Vagina (tissue), 2 donors: ENCODE measurements around the gene CCDC182. TPM values are rescaled to one million over a fixed set of nuclear protein-coding genes. Genes with fewer than 3 reads are reported as not detected.

Experiments used
- DNase-seq, 2 donors: peaks; one replicate each; pipeline ENCODE4 v3.0.0-alpha.2; 2017; ENCODE audit errors: extremely low spot score in 2 of 2
- H3K27ac ChIP-seq: fragments of 200-600 bp; sonication (generic); one replicate; pipeline ENCODE4 v1.5.1; 2019
- H3K27me3 ChIP-seq: fragments of 200-600 bp; sonication (generic); one replicate; pipeline ENCODE4 v1.5.1; 2019
- H3K36me3 ChIP-seq, 2 donors: fragments of 200-600 bp; sonication (generic); one replicate each; pipeline ENCODE4 v1.5.1; 2017 to 2019
- H3K4me1 ChIP-seq: fragments of 200-600 bp; sonication (generic); one replicate; pipeline ENCODE4 v1.5.1; 2019
- H3K4me3 ChIP-seq, 2 donors: fragments of 200-600 bp; sonication (generic); 1 replicate in 1 of 2; 2 replicates in 1 of 2; pipeline ENCODE4 v1.5.1; 2016 to 2019
- H3K9me3 ChIP-seq: fragments of 200-600 bp; sonication (generic); one replicate; pipeline ENCODE4 v1.5.1; 2019
- CTCF ChIP-seq, 3 experiments: fragments of 450-650 bp in 2 of 3; fragments of 200-600 bp in 1 of 3; sonication (generic) in 1 of 3; IDR thresholded peaks; one replicate each; pipeline ENCODE4 v1.5.1; 2017 to 2019; ENCODE audit warnings: antibody characterized with exemption in 3 of 3, mild to moderate bottlenecking in 2 of 3, moderate library complexity in 2 of 3
- POLR2A ChIP-seq, 2 donors: fragments of 450-650 bp; IDR thresholded peaks; one replicate each; pipeline ENCODE4 v1.6.1; 2017; ENCODE audit warnings: antibody characterized with exemption in 2 of 2, mild to moderate bottlenecking in 2 of 2, moderate library complexity in 2 of 2
- POLR2AphosphoS5 ChIP-seq, 2 donors: sonication (generic); formaldehyde crosslinking; IDR thresholded peaks; one replicate each; pipeline ENCODE4 v1.9.0; 2017; ENCODE audit warnings: antibody characterized with exemption in 2 of 2, mild to moderate bottlenecking in 2 of 2, low read depth in 1 of 2; ENCODE audit not compliant: insufficient read depth in 1 of 2
- intact Hi-C: fragments of 100-400 bp; cut with DNase I; formaldehyde crosslinking; loops from one replicate; pipeline ENCODE4 v1.15.1; 2023
- total RNA-seq: library from RNA; depleted of rRNA; stranded (reverse); fragments of >200 nt; gene quantifications from one replicate; pipeline ENCODE4 v1.2.3, GENCODE V29; 2016

Gene CCDC182
- not detected for total RNA-seq

DNA sequence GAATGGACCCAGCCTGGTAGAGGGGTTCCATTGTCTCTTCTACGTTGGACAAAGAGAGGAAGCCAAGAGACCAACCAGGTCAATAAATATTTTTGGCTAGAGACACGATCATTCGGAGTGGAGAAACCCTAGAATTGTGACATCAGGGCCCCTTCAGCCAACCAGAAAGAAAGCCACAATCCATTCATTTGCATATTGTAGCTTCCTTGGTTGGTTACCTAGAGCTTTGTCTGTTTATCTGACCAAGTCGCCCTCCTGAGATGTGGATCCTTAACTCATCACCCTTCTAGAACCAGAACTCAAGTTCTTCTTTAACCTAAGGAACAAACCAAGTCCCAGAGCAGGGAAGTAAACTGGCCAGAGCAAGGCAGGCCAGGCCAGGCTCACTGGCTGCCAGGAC, at the start of gene CCDC182:
Gene CCDC182, minus strand, starts transcription at position 58 of the 400 bp plus-strand sequence. Its CDS starts 27 bp downstream, at position 31.
- H3K27me3 ChIP-seq = no peaks in the 10 kb centered on the region
- DNase-seq = no peak
- no peaks in the 10 kb centered on the region for H3K9me3 ChIP-seq
- TF ChIP-seq POLR2A (IDR thresholded peaks at IDR 0.05) (no peak), POLR2AphosphoS5 (IDR thresholded peaks at IDR 0.05; ENCODE audit: insufficient read depth in 1 of 2, low read depth in 1 of 2) (no peak), CTCF (IDR thresholded peaks at IDR 0.05) (no peak)
- no peaks in the 10 kb centered on the region for H3K4me1 ChIP-seq
- intact Hi-C loops = loop anchor here (10.0 kb wide), 1 partner anchor 500 kb away; no protein-coding TSS in a partner anchor
- H3K36me3 ChIP-seq = no peaks in the 10 kb centered on the region
- no peak within 1 kb of the TSS for H3K27ac ChIP-seq
- H3K4me3 ChIP-seq = no peak within 1 kb of the TSS

- no peak for TF ChIP-seq POLR2AphosphoS5 (IDR thresholded peaks at IDR 0.05; ENCODE audit: insufficient read depth in 1 of 2, low read depth in 1 of 2)
- TF ChIP-seq CTCF (IDR thresholded peaks at IDR 0.05) = no peak
- intact Hi-C loops = no loop called here
- Histone ChIP-seq H3K27me3 (no peaks in the 10 kb centered on the region), H3K36me3 (no peaks in the 10 kb centered on the region), H3K4me3 (no peak overlapping the region), H3K27ac (no peak overlapping the region), H3K4me1 (no peaks in the 10 kb centered on the region), H3K9me3 (no peaks in the 10 kb centered on the region)
- no peak for DNase-seq
These were observed 49.7 kb upstream of the CCDC182 start for GRCh38 chr17:57794841-57795240.

DNA sequence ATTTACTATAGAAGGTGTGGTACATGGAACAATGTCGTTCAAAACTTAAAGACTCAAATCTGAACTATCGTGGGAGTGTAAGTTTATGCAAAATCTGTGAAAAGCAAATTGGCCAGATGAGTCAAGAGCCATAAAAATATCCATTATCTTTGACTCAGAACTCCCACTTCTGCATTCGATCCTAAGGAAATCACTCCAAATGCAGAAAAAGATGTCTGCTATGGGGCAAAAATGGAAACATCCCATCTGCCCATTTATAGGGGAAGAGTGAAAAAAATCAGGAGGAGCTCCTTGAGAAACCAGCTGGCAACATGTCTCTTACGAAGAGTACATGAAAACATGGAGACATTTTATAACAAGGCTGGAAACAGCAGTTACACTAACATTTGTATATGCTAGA, 43.6 kb upstream of the CCDC182 start:
- Histone ChIP-seq H3K36me3 (no peaks in the 10 kb centered on the region), H3K27me3 (no peaks in the 10 kb centered on the region), H3K27ac (no peak overlapping the region), H3K4me3 (no peak overlapping the region), H3K9me3 (no peaks in the 10 kb centered on the region), H3K4me1 (no peaks in the 10 kb centered on the region)
- no peak for TF ChIP-seq POLR2AphosphoS5 (IDR thresholded peaks at IDR 0.05; ENCODE audit: insufficient read depth in 1 of 2, low read depth in 1 of 2)
- TF ChIP-seq POLR2A (IDR thresholded peaks at IDR 0.05) = no peak
- no peak for TF ChIP-seq CTCF (IDR thresholded peaks at IDR 0.05)
- intact Hi-C loops = no loop called here
- DNase-seq = no peak

DNA sequence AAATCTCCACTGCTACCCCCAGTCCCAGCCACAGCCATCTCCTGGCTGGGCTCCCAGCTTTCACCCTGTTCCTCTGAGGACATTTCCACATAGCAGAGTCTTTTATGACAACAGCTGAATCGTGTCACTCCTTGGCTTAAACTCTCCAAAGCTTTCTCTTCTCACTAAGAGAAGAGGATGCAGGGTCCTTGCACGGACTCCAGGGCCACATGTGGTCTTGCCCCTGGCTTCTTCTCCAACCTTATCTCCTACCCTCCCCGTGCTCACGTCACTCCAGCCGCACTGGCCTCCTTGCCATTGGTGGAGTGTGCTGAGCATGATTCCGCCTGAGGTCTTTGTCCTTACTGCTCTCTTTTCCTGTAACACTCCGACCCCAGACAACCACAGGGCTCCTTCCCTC, 39.9 kb upstream of the CCDC182 start:
- Histone ChIP-seq H3K4me1 (peaks cover 12% of the 10 kb centered on the region), H3K36me3 (no peaks in the 10 kb centered on the region), H3K9me3 (no peaks in the 10 kb centered on the region), H3K4me3 (no peak overlapping the region), H3K27ac (no peak overlapping the region), H3K27me3 (no peaks in the 10 kb centered on the region)
- no peak for TF ChIP-seq POLR2A (IDR thresholded peaks at IDR 0.05)
- TF ChIP-seq POLR2AphosphoS5 (IDR thresholded peaks at IDR 0.05; ENCODE audit: insufficient read depth in 1 of 2, low read depth in 1 of 2) = peak in 1 of 2 donors; percentile 24
- intact Hi-C loops = no loop called here
- no peak for DNase-seq

DNA sequence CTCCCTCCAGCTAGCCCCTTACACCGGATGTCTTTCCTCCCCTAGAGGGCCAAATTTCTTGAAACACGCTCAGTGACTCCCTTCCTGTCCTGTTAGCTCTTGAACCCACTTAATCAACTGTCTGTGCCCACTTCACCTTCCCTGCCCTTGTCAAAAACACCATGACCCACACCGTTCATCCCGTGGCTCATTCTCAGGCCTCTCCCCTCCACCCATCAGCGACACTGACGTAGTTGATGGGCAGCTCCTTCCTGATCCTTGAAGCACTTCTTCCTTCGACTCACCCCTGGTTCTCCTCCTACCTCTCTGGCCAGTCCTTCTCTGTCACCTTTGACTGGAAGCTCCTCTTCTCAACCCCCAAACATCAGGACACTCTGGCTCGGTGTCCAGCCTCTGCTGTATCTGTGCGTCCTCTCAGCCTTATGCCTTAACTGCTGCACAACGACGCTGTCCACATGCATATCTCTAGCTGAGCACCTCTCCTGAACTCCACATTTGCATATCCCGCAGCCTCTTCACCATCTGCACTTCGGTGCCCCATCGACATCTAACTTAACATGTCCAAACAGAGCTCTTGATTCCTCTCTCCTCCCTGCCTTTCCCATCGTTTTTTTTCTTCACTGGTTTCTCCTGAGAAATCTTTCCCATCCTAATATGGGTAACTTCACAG, 39.3 kb upstream of the CCDC182 start:
- no peak overlapping the region for H3K27ac ChIP-seq
- peaks cover 12% of the 10 kb centered on the region for H3K4me1 ChIP-seq
- intact Hi-C loops = no loop called here
- H3K27me3 ChIP-seq = no peaks in the 10 kb centered on the region
- no peak for DNase-seq
- H3K4me3 ChIP-seq = no peak overlapping the region
- no peaks in the 10 kb centered on the region for H3K36me3 ChIP-seq
- TF ChIP-seq POLR2AphosphoS5 (IDR thresholded peaks at IDR 0.05; ENCODE audit: insufficient read depth in 1 of 2, low read depth in 1 of 2) (no peak), CTCF (IDR thresholded peaks at IDR 0.05) (no peak), POLR2A (IDR thresholded peaks at IDR 0.05) (no peak)
- no peaks in the 10 kb centered on the region for H3K9me3 ChIP-seq
